ENCODE measurements around the gene SRRD. TPM values are rescaled to one million over a fixed set of nuclear protein-coding genes. Genes with fewer than 3 reads are reported as not detected.

The SRRD gene
- polyA plus RNA-seq, 1 experiment, result 13.1 TPM

DNA sequence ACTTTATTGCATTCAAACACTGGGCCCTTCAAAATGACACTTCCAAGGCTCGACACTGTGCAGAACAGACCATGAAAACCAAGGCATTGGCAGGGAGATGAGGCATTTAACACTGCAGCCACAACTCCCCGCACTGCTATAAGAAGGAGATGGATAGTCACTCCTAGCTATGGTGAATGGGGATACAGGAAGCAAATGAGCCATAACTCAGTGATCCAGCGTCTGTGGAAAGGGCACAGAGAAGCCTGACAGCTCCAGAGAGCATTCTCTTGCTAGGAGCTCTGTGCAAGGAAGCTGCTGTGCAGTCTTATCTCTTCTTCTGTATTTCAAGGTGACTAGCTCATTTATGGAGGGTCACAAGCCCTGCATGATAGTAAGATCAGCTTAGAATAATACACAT is 21.0 kb upstream of the SRRD start:
- Histone ChIP-seq H3K27me3 (ENCODE audit: control insufficient read depth, insufficient read depth, low read length) (no peaks in the 10 kb centered on the region), H3K36me3 (ENCODE audit: control insufficient read depth, insufficient read depth, low read length) (peaks cover 13% of the 10 kb centered on the region), H3K4me3 (ENCODE audit: low read depth, low read length) (no peak overlapping the region)
- TF ChIP-seq, protein P1, sequence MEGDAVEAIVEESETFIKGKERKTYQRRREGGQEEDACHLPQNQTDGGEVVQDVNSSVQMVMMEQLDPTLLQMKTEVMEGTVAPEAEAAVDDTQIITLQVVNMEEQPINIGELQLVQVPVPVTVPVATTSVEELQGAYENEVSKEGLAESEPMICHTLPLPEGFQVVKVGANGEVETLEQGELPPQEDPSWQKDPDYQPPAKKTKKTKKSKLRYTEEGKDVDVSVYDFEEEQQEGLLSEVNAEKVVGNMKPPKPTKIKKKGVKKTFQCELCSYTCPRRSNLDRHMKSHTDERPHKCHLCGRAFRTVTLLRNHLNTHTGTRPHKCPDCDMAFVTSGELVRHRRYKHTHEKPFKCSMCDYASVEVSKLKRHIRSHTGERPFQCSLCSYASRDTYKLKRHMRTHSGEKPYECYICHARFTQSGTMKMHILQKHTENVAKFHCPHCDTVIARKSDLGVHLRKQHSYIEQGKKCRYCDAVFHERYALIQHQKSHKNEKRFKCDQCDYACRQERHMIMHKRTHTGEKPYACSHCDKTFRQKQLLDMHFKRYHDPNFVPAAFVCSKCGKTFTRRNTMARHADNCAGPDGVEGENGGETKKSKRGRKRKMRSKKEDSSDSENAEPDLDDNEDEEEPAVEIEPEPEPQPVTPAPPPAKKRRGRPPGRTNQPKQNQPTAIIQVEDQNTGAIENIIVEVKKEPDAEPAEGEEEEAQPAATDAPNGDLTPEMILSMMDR (IDR thresholded peaks at IDR 0.05; ENCODE audit: insufficient read depth, low read depth, low read length), result no peak
- CTCF ChIA-PET, result interaction anchor here (1.0 to 9.2 kb wide), 14 partner anchors 8 to 203 kb away, joined by 3 to 103 read pairs (median 12); no protein-coding TSS in a partner anchor
- DNase-seq (ENCODE audit: low read depth), result no peak
- POLR2A ChIA-PET, result no interaction called here

DNA sequence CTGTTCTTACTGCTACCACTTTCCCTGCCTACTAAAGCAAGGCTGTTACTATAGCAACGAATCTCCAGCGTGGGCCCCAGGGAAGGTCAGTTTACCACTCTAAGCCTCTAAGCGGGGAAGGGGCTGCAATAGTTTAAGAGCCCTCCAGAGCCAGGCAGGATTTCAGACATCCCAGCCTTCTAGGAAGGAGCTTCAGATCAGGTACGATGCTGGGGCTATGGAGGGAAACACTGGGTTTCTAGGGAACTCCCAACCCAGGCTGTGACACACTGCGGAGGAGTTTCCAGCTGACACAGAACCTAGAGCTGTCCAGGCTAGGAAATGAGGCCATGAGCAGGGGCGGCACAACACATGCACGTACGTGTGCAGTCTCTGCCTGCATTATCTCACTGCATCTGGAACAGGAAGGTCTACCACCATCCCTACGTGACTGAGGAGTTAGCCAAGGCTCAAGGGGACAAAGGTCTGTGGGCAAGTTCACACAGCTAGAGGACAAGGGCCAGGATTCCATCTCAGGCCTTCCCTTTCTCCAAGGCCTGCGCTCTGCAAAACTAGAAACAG is 20.5 kb upstream of the SRRD start:
- CTCF ChIA-PET, result interaction anchor here (0.9 to 9.2 kb wide), 11 partner anchors 8 to 202 kb away, joined by 3 to 103 read pairs (median 15); no protein-coding TSS in a partner anchor
- POLR2A ChIA-PET, result no interaction called here
- Histone ChIP-seq H3K4me3 (ENCODE audit: low read depth, low read length) (no peak overlapping the region), H3K36me3 (ENCODE audit: control insufficient read depth, insufficient read depth, low read length) (peaks cover 8% of the 10 kb centered on the region), H3K27me3 (ENCODE audit: control insufficient read depth, insufficient read depth, low read length) (no peaks in the 10 kb centered on the region)
- no peak for DNase-seq (ENCODE audit: low read depth)
- TF ChIP-seq, protein P1 (IDR thresholded peaks at IDR 0.05; ENCODE audit: insufficient read depth, low read depth, low read length), result no peak

DNA sequence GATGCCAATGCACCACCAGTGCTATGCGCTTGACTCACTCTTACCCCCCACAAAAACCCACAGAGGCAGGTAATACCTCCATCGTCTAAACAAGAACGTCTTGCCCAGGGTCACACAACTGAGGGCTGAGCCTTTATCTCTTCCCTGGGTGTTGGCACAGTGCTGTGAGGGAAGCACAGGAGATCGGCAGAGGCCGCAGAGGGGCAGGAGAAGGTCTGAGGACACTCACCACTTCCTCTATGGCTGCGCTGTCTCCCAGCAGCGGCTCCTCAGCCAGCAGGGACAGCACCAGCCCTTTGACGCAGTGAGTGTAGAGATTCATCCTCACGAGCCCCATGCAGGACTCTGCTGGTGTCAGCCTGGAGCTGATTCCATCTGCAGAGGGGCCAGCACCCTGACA is 20.0 kb upstream of the SRRD start:
- ChIA-PET CTCF (interaction anchor here (0.7 to 9.2 kb wide), 9 partner anchors 7 to 202 kb away, joined by 3 to 103 read pairs (median 7); no protein-coding TSS in a partner anchor), POLR2A (no interaction called here)
- Histone ChIP-seq H3K4me3 (ENCODE audit: low read depth, low read length) (no peak overlapping the region), H3K27me3 (ENCODE audit: control insufficient read depth, insufficient read depth, low read length) (no peaks in the 10 kb centered on the region), H3K36me3 (ENCODE audit: control insufficient read depth, insufficient read depth, low read length) (peaks cover 12% of the 10 kb centered on the region)
- TF ChIP-seq, protein P1 (IDR thresholded peaks at IDR 0.05; ENCODE audit: insufficient read depth, low read depth, low read length), result no peak
- DNase-seq (ENCODE audit: low read depth), result no peak

DNA sequence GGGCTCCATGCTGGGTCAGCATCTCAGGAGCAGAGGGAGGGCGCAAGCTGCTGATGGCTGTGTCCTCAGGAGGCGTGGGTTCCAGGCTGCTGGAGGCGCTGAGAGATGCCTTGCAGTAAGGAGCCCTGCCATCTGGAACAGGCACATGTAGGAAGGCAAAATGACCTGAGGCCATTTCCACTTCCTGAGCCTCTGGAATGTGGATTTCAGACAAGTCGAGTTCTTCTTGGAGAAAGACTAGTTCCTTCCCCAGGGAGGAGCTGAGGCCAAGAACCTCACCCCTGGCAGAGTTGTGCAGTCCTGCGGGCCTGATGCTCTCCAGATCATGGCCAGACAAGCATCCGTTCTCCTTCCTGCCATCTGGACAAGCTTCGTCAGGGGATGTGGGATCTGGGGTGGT is 19.4 kb upstream of the SRRD start:
- H3K27me3 ChIP-seq (ENCODE audit: control insufficient read depth, insufficient read depth, low read length), result no peaks in the 10 kb centered on the region
- peak; percentile 21 for DNase-seq (ENCODE audit: low read depth)
- no peak overlapping the region for H3K4me3 ChIP-seq (ENCODE audit: low read depth, low read length)
- TF ChIP-seq, protein P1 (IDR thresholded peaks at IDR 0.05; ENCODE audit: insufficient read depth, low read depth, low read length), result no peak
- CTCF ChIA-PET, result interaction anchor here (0.7 to 9.2 kb wide), 4 partner anchors 16 to 98 kb away, joined by 3 to 103 read pairs (median 52); no protein-coding TSS in a partner anchor
- H3K36me3 ChIP-seq (ENCODE audit: control insufficient read depth, insufficient read depth, low read length), result peaks cover 12% of the 10 kb centered on the region
- POLR2A ChIA-PET, result interaction anchor here (0.5 kb wide), 1 partner anchor 15 kb away, joined by 3 read pairs; no protein-coding TSS in a partner anchor

DNA sequence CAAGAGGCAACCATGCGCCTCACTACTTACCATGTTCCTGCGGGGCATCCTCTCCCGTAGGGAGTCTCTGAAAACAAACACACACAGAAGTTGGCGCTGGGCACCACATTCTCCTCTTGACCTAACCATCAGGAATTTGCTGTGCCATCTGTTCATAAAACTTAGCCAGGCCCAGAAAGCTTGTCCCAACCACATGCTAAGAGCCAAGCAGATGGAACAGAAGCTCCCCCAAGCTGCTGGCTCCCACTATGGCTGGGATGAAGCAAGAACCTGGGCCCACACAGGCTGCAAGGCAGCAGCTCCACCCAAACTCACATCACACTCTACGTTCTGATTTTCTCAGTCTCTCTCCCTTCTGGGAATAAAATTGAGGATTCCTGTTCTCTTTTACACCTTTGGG is 17.5 kb upstream of the SRRD start:
- H3K27me3 ChIP-seq (ENCODE audit: control insufficient read depth, insufficient read depth, low read length), result no peaks in the 10 kb centered on the region
- ChIA-PET POLR2A (no interaction called here), CTCF (interaction anchor here (0.9 to 9.2 kb wide), 5 partner anchors 15 to 199 kb away, joined by 3 to 103 read pairs (median 4); no protein-coding TSS in a partner anchor)
- H3K36me3 ChIP-seq (ENCODE audit: control insufficient read depth, insufficient read depth, low read length), result peaks cover 20% of the 10 kb centered on the region
- TF ChIP-seq, protein P1 (IDR thresholded peaks at IDR 0.05; ENCODE audit: insufficient read depth, low read depth, low read length), result no peak
- no peak for DNase-seq (ENCODE audit: low read depth)
- no peak overlapping the region for H3K4me3 ChIP-seq (ENCODE audit: low read depth, low read length)
